Ishikawa (cell line): ENCODE data around the gene SPATS1.

Experiments used
- CEBPB ChIP-seq: IDR thresholded peaks from 2 replicates; pipeline ENCODE4 v1.6.1; 2012
- CREB1 ChIP-seq: IDR thresholded peaks from 2 replicates; pipeline ENCODE4 v1.6.1; 2012; ENCODE audit warnings: low read depth
- EGR1 ChIP-seq: IDR thresholded peaks from 2 replicates; pipeline ENCODE4 v1.6.1; 2012
- EP300 ChIP-seq: IDR thresholded peaks from 2 replicates; pipeline ENCODE4 v1.6.1; 2012; ENCODE audit warnings: borderline replicate concordance
- FOXM1 ChIP-seq: IDR thresholded peaks from 2 replicates; pipeline ENCODE4 v1.6.1; 2012; ENCODE audit warnings: low read depth, borderline replicate concordance
- MAX ChIP-seq: IDR thresholded peaks from 2 replicates; pipeline ENCODE4 v1.6.1; 2012
- NFIC ChIP-seq: IDR thresholded peaks from 2 replicates; pipeline ENCODE4 v1.6.1; 2012
- RAD21 ChIP-seq: IDR thresholded peaks from 2 replicates; pipeline ENCODE4 v1.6.1; 2012; ENCODE audit warnings: low read depth
- REST ChIP-seq: IDR thresholded peaks from 2 replicates; pipeline ENCODE4 v1.6.1; 2012; ENCODE audit warnings: low read depth, mild to moderate bottlenecking
- TAF1 ChIP-seq: IDR thresholded peaks from 2 replicates; pipeline ENCODE4 v1.6.1; 2012; ENCODE audit warnings: low read depth, mild to moderate bottlenecking
- TCF12 ChIP-seq: IDR thresholded peaks from 2 replicates; pipeline ENCODE4 v1.6.1; 2012; ENCODE audit warnings: low read depth
- TEAD4 ChIP-seq: IDR thresholded peaks from 2 replicates; pipeline ENCODE4 v1.6.1; 2012
- USF1 ChIP-seq: IDR thresholded peaks from 2 replicates; pipeline ENCODE4 v1.6.1; 2012
- YY1 ChIP-seq: IDR thresholded peaks from 2 replicates; pipeline ENCODE4 v1.6.1; 2012; ENCODE audit warnings: low read depth
- ZBTB7A ChIP-seq: IDR thresholded peaks from 2 replicates; pipeline ENCODE4 v1.6.1; 2012; ENCODE audit warnings: low read depth

Gene SPATS1

GRCh38 chr6:44309092-44309491, 33.4 kb upstream of the SPATS1 start:
- TF ChIP-seq ZBTB7A (no peak), EP300 (no peak), USF1 (no peak), TEAD4 (no peak), REST (no peak), YY1 (no peak), CREB1 (no peak), FOXM1 (no peak), TCF12 (no peak), CEBPB (no peak), MAX (no peak)

- TF ChIP-seq CREB1 = no peak
- TF ChIP-seq NFIC = no peak
- TF ChIP-seq TAF1 = no peak
- no peak for TF ChIP-seq CEBPB
- no peak for TF ChIP-seq YY1
- TF ChIP-seq TEAD4 = no peak
- no peak for TF ChIP-seq REST
These were observed 32.8 kb upstream of the SPATS1 start for GRCh38 chr6:44309631-44310030.

- TF ChIP-seq TAF1 (no peak), MAX (no peak), FOXM1 (no peak), REST (no peak), TEAD4 (no peak), USF1 (no peak), CREB1 (no peak), YY1 (no peak), CEBPB (no peak), EGR1 (no peak), TCF12 (no peak), EP300 (no peak), ZBTB7A (no peak), RAD21 (no peak), NFIC (no peak)
These were observed 32.2 kb upstream of the SPATS1 start for GRCh38 chr6:44310241-44310640.

GRCh38 chr6:44311304-44311703, 31.1 kb upstream of the SPATS1 start:
- TF ChIP-seq YY1 (no peak), FOXM1 (no peak), EP300 (no peak), TEAD4 (no peak), TCF12 (no peak), MAX (no peak), CREB1 (no peak), USF1 (no peak), NFIC (no peak)
